OCI-LY1 (cell line): ENCODE data around the gene ELMO1.

Experiments used
- CTCF ChIP-seq: fragments of 200-600 bp; sonication (generic), shearing (Covaris generic); IDR thresholded peaks from 2 replicates; pipeline ENCODE4 v1.5.1; 2017; ENCODE audit warnings: mild to moderate bottlenecking, antibody characterized with exemption, low read length, moderate library complexity, mixed read lengths
- EZH2 ChIP-seq: fragments of 200-600 bp; sonication (generic), shearing (Covaris generic); IDR thresholded peaks from 2 replicates; pipeline ENCODE4 v1.8.0; 2017; ENCODE audit warnings: borderline replicate concordance, mixed run types, mild to moderate bottlenecking, antibody characterized with exemption, low read length, moderate library complexity, mixed read lengths

GRCh38 chr7:37245590-37245989, 203.1 kb downstream of the ELMO1 start:
- TF ChIP-seq CTCF, result no peak
- no peak for TF ChIP-seq EZH2
